CD14-positive monocyte (primary cell): ENCODE results near the gene MYO1D. TPM values are rescaled to one million over a fixed set of nuclear protein-coding genes. Genes with fewer than 3 reads are reported as not detected.
A peak's percentile ranks its signal among the peaks of the same experiment; 100 is the strongest.

Experiments used
- DNase-seq, 3 donors: peaks; one replicate each; pipeline ENCODE4 v3.0.0-alpha.2; 2011 to 2022
- H2AFZ ChIP-seq: 2 replicates; pipeline ENCODE4 v1.6.0; 2012; ENCODE audit warnings: mild to moderate bottlenecking, low read depth, low read length, inconsistent platforms; ENCODE audit not compliant: insufficient read depth, poor library complexity, severe bottlenecking
- H3K27ac ChIP-seq, 2 donors: 1 replicate in 1 of 2; 2 replicates in 1 of 2; pipeline ENCODE4 v1.5.1; 2012 to 2013; ENCODE audit warnings: low read length in 2 of 2, control low read depth in 1 of 2, inconsistent platforms in 1 of 2, low read depth in 1 of 2, mild to moderate bottlenecking in 1 of 2
- H3K27me3 ChIP-seq, 2 donors: one replicate each; pipeline versions ENCODE4 v1.6.0 to v1.6.1; 2011 to 2013; ENCODE audit warnings: low read length in 2 of 2; ENCODE audit not compliant: control insufficient read depth in 2 of 2, insufficient read depth in 2 of 2
- H3K36me3 ChIP-seq, 2 donors: replicated peaks in 1 of 2; 1 replicate in 1 of 2; 2 replicates in 1 of 2; pipeline versions ENCODE4 v1.5.1 to v1.6.1; 2012 to 2013; ENCODE audit warnings: low read length in 2 of 2, control low read depth in 1 of 2, inconsistent platforms in 1 of 2, mild to moderate bottlenecking in 1 of 2; ENCODE audit not compliant: insufficient read depth in 2 of 2, control insufficient read depth in 1 of 2
- H3K4me1 ChIP-seq, 2 donors: 1 replicate in 1 of 2; 2 replicates in 1 of 2; pipeline versions ENCODE4 v1.5.1 to v1.6.1; 2012 to 2013; ENCODE audit warnings: low read length in 2 of 2, control low read depth in 1 of 2, inconsistent platforms in 1 of 2, mild to moderate bottlenecking in 1 of 2, moderate library complexity in 1 of 2; ENCODE audit not compliant: insufficient read depth in 2 of 2, control insufficient read depth in 1 of 2
- H3K4me2 ChIP-seq: replicated peaks from 2 replicates; pipeline ENCODE3; 2012; ENCODE audit warnings: low read length, moderate library complexity, mild to moderate bottlenecking; ENCODE audit not compliant: poor library complexity, severe bottlenecking; ENCODE audit errors: extremely low read depth
- H3K4me3 ChIP-seq, 3 experiments: fragments of 200-600 bp in 1 of 3; sonication (generic) in 1 of 3; replicated peaks in 1 of 3; 1 replicate in 2 of 3; 2 replicates in 1 of 3; pipeline ENCODE4 v1.5.1; 2011 to 2013; ENCODE audit warnings: low read length in 3 of 3, mild to moderate bottlenecking in 3 of 3, control low read depth in 2 of 3, low read depth in 2 of 3, inconsistent platforms in 1 of 3, moderate library complexity in 1 of 3
- H3K79me2 ChIP-seq: 2 replicates; pipeline ENCODE4 v1.6.0; 2012; ENCODE audit warnings: mild to moderate bottlenecking, control low read depth, inconsistent platforms, low read length, moderate library complexity; ENCODE audit not compliant: insufficient read depth
- H3K9ac ChIP-seq: 2 replicates; pipeline ENCODE4 v1.6.0; 2017; ENCODE audit warnings: low read length, mild to moderate bottlenecking; ENCODE audit not compliant: insufficient read depth, poor library complexity, severe bottlenecking
- H3K9me3 ChIP-seq, 2 donors: replicated peaks in 1 of 2; 1 replicate in 1 of 2; 2 replicates in 1 of 2; pipeline versions ENCODE4 v1.5.1 to v1.6.1; 2012 to 2013; ENCODE audit warnings: low read length in 2 of 2, control low read depth in 1 of 2; ENCODE audit not compliant: control insufficient read depth in 1 of 2, insufficient read depth in 1 of 2
- H4K20me1 ChIP-seq: 2 replicates; pipeline ENCODE4 v1.6.0; 2012; ENCODE audit warnings: mild to moderate bottlenecking, low read length, control low read depth, moderate library complexity; ENCODE audit not compliant: insufficient read depth
- H3K27ac Mint-ChIP-seq, 7 donors: one replicate each; pipeline ENCODE4 v1.8.0; 2020; ENCODE audit warnings: mild to moderate bottlenecking in 7 of 7, mixed read lengths in 7 of 7, moderate library complexity in 6 of 7, inconsistent platforms in 2 of 7
- H3K27me3 Mint-ChIP-seq, 3 donors: one replicate each; pipeline ENCODE4 v1.8.0; 2021 to 2022; ENCODE audit warnings: low read depth in 3 of 3, mild to moderate bottlenecking in 3 of 3, mixed read lengths in 3 of 3, moderate library complexity in 3 of 3, inconsistent platforms in 1 of 3
- H3K36me3 Mint-ChIP-seq, 2 donors: one replicate each; pipeline ENCODE4 v1.8.0; 2020; ENCODE audit warnings: mixed read lengths in 2 of 2, inconsistent platforms in 1 of 2, mild to moderate bottlenecking in 1 of 2
- H3K4me1 Mint-ChIP-seq: one replicate; pipeline ENCODE4 v1.8.0; 2020; ENCODE audit warnings: mild to moderate bottlenecking, mixed read lengths
- H3K4me3 Mint-ChIP-seq, 2 donors: one replicate each; pipeline ENCODE4 v1.8.0; 2020; ENCODE audit warnings: mild to moderate bottlenecking in 2 of 2, mixed read lengths in 2 of 2, moderate library complexity in 1 of 2
- H3K9me3 Mint-ChIP-seq, 7 donors: one replicate each; pipeline ENCODE4 v1.8.0; 2020 to 2022; ENCODE audit warnings: mixed read lengths in 7 of 7, mild to moderate bottlenecking in 6 of 7, moderate library complexity in 6 of 7, inconsistent platforms in 2 of 7
- WGBS: methylation state at CpG from one replicate; pipeline ENCODE4 v1.1.5; 2013; ENCODE audit warnings: missing lambda C conversion rate; ENCODE audit not compliant: insufficient coverage; 5-methylcytosine and 5-hydroxymethylcytosine counted together
- intact Hi-C, 2 donors: fragments of 100-400 bp; cut with micrococcal nuclease; formaldehyde crosslinking; loops; one replicate each; pipeline versions ENCODE4 v1.15.0 to v1.15.1; 2023
- polyA plus RNA-seq, 3 donors: library from polyadenylated mRNA; depleted of rRNA in 1 of 3; unstranded in 2 of 3; stranded (reverse) in 1 of 3; fragments of 300-500 nt in 2 of 3; fragments of >200 nt in 1 of 3; fragmentation: Illumina TruSeq in 2 of 3; gene quantifications; 1 replicate in 2 of 3; 2 replicates in 1 of 3; pipeline ENCODE4 v1.2.3, GENCODE V29; 2012 to 2021
- TF ChIP-seq, protein P1 (sequence below): fragments of 200-600 bp; IDR thresholded peaks from one replicate; pipeline ENCODE4 v1.8.0; 2022; ENCODE audit warnings: antibody characterized with exemption, mild to moderate bottlenecking

The MYO1D gene
- polyA plus RNA-seq, 3 donors = 0.22 to 0.39 (median 0.26) TPM

DNA sequence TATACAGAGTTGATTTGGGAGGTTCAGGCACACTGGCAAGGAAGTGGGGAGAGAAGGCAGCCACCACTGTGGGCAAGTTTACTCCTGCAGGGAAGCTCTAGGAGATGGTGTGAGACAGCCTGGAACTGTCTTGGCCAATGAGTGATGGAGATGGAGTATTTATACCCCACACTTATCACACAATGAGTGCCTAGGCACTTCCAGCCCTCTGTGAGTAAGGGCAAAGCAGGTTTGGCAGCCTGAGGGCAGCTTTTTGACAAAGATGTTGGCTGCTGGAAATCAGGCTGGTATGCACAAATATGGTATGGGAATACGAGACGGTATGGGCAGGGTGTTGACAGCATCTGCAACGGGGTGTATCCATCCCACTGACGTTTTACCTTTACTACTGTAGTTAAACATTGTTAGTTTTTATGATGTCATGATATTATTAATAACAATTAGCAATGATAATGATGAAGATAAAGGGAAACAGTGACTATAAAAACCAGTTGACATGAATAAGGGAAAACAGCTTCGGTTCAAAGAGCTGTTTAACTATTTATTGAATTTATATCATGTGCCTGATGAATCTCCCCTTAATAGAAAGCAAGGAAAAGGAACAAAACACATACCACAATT is 240.2 kb downstream of the MYO1D start:
- H3K4me1 Mint-ChIP-seq = no peaks in the 10 kb centered on the region
- no CpG with 5 or more reads among the region's 5 CpGs for WGBS
- no peaks in the 10 kb centered on the region for H3K4me1 ChIP-seq
- peaks cover 0 to 5% (median 3%) of the 10 kb centered on the region in 7 donors for H3K9me3 Mint-ChIP-seq
- H3K9me3 ChIP-seq = no peaks in the 10 kb centered on the region
- H3K27me3 Mint-ChIP-seq = peaks cover 0 to 3% (median 2%) of the 10 kb centered on the region in 3 donors
- H3K4me3 ChIP-seq = no peak overlapping the region
- H3K27ac ChIP-seq = no peak overlapping the region
- TF ChIP-seq, protein P1, sequence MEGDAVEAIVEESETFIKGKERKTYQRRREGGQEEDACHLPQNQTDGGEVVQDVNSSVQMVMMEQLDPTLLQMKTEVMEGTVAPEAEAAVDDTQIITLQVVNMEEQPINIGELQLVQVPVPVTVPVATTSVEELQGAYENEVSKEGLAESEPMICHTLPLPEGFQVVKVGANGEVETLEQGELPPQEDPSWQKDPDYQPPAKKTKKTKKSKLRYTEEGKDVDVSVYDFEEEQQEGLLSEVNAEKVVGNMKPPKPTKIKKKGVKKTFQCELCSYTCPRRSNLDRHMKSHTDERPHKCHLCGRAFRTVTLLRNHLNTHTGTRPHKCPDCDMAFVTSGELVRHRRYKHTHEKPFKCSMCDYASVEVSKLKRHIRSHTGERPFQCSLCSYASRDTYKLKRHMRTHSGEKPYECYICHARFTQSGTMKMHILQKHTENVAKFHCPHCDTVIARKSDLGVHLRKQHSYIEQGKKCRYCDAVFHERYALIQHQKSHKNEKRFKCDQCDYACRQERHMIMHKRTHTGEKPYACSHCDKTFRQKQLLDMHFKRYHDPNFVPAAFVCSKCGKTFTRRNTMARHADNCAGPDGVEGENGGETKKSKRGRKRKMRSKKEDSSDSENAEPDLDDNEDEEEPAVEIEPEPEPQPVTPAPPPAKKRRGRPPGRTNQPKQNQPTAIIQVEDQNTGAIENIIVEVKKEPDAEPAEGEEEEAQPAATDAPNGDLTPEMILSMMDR = no peak
- no peak overlapping the region for H3K9ac ChIP-seq
- no peaks in the 10 kb centered on the region for H3K36me3 ChIP-seq
- no peak overlapping the region for H3K27ac Mint-ChIP-seq
- H2AFZ ChIP-seq = no peak overlapping the region
- DNase-seq = no peak
- intact Hi-C loops = no loop called here
- H3K27me3 ChIP-seq = peaks cover 0 to 4% of the 10 kb centered on the region in 2 donors
- no peaks in the 10 kb centered on the region for H3K79me2 ChIP-seq
- no peak overlapping the region for H3K4me2 ChIP-seq
- peak overlapping the region in 1 of 2 donors; percentile 16 for H3K4me3 Mint-ChIP-seq
- no peaks in the 10 kb centered on the region for H4K20me1 ChIP-seq
- no peaks in the 10 kb centered on the region for H3K36me3 Mint-ChIP-seq

DNA sequence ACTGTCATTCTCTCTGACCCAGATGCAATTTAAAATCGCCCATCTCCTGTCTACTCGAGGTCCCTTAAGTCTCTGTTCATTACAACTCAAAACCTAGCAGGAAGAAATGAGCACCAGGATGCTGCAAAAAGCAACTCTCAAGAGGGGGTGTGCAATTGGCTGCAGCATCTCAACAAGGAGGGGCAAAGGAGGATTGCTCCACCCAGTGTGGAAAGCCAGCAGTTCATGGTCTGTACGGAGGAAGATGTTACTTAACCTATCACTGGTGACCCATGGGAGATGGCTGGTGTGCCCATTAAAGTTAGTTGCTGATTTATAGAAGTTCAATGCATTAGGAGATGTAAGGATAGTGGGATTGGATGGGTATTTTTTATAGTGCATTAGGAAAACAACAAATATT is 242.8 kb downstream of the MYO1D start:
- H3K9me3 Mint-ChIP-seq = peaks cover 0 to 2% (median 0%) of the 10 kb centered on the region in 7 donors
- H3K27ac Mint-ChIP-seq = no peak overlapping the region
- 78% methylated on average over 2 of the region's 3 CpGs for WGBS
- no peak overlapping the region for H3K9ac ChIP-seq
- H3K27ac ChIP-seq = no peak overlapping the region
- H3K4me3 Mint-ChIP-seq = no peak overlapping the region
- H3K79me2 ChIP-seq = no peaks in the 10 kb centered on the region
- no peaks in the 10 kb centered on the region for H3K4me1 Mint-ChIP-seq
- intact Hi-C loops = no loop called here
- DNase-seq = no peak
- H3K4me1 ChIP-seq = no peaks in the 10 kb centered on the region
- peaks cover 0 to 4% of the 10 kb centered on the region in 2 donors for H3K27me3 ChIP-seq
- H3K27me3 Mint-ChIP-seq = peaks cover 0 to 1% (median 0%) of the 10 kb centered on the region in 3 donors
- no peaks in the 10 kb centered on the region for H3K36me3 Mint-ChIP-seq
- H2AFZ ChIP-seq = no peak overlapping the region
- H3K4me3 ChIP-seq = no peak overlapping the region
- H3K36me3 ChIP-seq = no peaks in the 10 kb centered on the region
- H4K20me1 ChIP-seq = no peaks in the 10 kb centered on the region
- TF ChIP-seq, protein P1 = no peak
- H3K4me2 ChIP-seq = no peak overlapping the region
- no peaks in the 10 kb centered on the region for H3K9me3 ChIP-seq
